ENCODE measurements around the gene SMIM10L2A.

Gene SMIM10L2A

DNA sequence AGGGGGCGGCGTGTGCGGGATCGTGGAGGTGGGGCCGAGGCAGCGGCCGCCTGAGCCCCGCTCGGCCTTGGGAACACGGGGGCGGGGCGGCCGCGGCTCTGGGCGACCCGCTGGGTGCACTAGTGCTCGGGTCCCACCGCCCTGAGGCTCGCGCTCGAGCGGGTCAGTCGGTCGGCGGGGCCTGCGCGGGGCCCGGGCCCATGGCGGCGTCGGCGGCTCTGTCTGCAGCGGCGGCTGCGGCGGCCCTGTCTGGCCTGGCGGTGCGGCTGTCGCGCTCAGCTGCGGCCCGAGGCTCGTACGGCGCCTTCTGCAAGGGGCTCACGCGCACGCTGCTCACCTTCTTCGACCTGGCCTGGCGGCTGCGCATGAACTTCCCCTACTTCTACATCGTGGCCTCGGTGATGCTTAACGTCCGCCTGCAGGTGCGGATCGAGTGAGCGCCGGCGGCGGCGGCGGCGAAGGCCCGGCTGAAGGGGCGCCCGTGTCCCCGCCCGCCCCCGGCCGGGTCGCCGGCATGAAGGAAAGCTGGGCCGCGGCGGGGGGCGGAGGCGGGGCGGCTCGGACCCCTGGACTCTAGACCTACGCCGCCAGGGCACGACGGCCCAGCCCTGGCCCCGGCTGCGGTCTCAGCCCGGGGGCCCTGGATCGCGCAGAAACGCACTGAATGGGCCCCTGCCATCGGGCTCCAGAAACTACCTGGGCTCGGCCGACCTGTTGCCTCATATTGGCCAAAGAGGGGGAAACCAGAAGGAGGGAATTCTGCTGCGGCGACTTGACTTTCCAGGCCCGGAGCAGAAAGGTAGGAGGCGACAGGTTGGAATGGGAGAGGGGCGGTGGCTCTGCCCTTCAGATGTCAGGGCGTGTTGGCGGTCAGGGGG lies at the start of gene SMIM10L2A:
Gene SMIM10L2A (plus strand): TSS at position 13 of the 878 bp plus-strand sequence. CDS start 188 bp downstream, at position 201.
- no peak for TF ChIP-seq NFIC (IDR thresholded peaks at IDR 0.05)
- TF ChIP-seq, protein P1, sequence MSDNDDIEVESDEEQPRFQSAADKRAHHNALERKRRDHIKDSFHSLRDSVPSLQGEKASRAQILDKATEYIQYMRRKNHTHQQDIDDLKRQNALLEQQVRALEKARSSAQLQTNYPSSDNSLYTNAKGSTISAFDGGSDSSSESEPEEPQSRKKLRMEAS (IDR thresholded peaks at IDR 0.05) = peak; percentile 11; the same call in 1 of the 2 replicates

DNA sequence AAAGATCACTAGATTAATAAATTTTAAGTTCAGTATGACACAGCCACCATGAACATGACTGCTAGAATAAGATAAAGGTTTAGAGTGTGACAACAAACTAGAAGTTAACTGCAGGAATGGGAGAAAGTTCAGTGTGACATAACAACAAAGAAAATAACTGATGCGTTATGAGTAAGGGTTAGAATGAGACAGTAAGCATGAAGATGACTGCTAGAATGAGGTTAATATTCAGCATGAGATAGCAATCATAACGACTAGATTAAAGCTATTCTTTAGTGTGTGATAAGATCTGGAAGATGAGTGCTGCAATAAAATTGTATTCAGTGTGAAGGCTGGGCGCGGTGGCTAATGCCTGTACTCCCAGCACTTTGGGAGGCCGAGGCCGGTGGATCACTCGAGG lies 48.4 kb upstream of the SMIM10L2A start:
- TF ChIP-seq FOXM1 (IDR thresholded peaks at IDR 0.05; ENCODE audit: borderline replicate concordance, low read depth) (no peak), EGR1 (IDR thresholded peaks at IDR 0.05) (no peak), ZBTB7A (IDR thresholded peaks at IDR 0.05; ENCODE audit: low read depth) (no peak), TEAD4 (IDR thresholded peaks at IDR 0.05) (no peak), CEBPB (IDR thresholded peaks at IDR 0.05) (no peak), YY1 (IDR thresholded peaks at IDR 0.05; ENCODE audit: low read depth) (no peak)
- TF ChIP-seq, protein P2, sequence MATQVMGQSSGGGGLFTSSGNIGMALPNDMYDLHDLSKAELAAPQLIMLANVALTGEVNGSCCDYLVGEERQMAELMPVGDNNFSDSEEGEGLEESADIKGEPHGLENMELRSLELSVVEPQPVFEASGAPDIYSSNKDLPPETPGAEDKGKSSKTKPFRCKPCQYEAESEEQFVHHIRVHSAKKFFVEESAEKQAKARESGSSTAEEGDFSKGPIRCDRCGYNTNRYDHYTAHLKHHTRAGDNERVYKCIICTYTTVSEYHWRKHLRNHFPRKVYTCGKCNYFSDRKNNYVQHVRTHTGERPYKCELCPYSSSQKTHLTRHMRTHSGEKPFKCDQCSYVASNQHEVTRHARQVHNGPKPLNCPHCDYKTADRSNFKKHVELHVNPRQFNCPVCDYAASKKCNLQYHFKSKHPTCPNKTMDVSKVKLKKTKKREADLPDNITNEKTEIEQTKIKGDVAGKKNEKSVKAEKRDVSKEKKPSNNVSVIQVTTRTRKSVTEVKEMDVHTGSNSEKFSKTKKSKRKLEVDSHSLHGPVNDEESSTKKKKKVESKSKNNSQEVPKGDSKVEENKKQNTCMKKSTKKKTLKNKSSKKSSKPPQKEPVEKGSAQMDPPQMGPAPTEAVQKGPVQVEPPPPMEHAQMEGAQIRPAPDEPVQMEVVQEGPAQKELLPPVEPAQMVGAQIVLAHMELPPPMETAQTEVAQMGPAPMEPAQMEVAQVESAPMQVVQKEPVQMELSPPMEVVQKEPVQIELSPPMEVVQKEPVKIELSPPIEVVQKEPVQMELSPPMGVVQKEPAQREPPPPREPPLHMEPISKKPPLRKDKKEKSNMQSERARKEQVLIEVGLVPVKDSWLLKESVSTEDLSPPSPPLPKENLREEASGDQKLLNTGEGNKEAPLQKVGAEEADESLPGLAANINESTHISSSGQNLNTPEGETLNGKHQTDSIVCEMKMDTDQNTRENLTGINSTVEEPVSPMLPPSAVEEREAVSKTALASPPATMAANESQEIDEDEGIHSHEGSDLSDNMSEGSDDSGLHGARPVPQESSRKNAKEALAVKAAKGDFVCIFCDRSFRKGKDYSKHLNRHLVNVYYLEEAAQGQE (IDR thresholded peaks at IDR 0.05; ENCODE audit: low read depth) = no peak
- TF ChIP-seq, protein P3, sequence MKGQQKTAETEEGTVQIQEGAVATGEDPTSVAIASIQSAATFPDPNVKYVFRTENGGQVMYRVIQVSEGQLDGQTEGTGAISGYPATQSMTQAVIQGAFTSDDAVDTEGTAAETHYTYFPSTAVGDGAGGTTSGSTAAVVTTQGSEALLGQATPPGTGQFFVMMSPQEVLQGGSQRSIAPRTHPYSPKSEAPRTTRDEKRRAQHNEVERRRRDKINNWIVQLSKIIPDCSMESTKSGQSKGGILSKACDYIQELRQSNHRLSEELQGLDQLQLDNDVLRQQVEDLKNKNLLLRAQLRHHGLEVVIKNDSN (IDR thresholded peaks at IDR 0.05) = no peak

DNA sequence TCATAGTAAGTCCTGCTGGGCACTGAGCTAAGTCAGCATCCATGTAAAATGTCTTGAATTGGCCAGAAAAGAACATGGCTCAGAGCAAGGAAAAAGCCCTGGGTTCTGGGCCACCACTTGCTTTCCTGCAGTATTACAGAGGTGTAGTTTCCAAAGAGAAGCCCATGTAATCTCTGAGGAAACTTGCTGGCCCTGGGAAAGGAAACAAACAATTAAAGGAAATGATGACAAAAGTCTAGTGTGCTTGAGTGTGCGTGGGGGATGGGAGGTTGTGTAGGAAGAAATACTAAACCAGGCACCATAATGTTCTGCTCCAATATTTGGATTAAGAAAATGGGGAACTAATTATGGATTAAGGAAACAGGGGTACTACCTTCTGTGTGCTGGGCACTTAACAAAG lies 39.5 kb upstream of the SMIM10L2A start:
- TF ChIP-seq NFIC (IDR thresholded peaks at IDR 0.05) = no peak
- no peak for TF ChIP-seq CREB1 (IDR thresholded peaks at IDR 0.05; ENCODE audit: low read depth)
- TF ChIP-seq, protein P1 (IDR thresholded peaks at IDR 0.05) = no peak
- no peak for TF ChIP-seq TCF12 (IDR thresholded peaks at IDR 0.05; ENCODE audit: low read depth)
- TF ChIP-seq YY1 (IDR thresholded peaks at IDR 0.05; ENCODE audit: low read depth) = no peak
- TF ChIP-seq, protein P2 (IDR thresholded peaks at IDR 0.05; ENCODE audit: low read depth) = no peak
- no peak for TF ChIP-seq EP300 (IDR thresholded peaks at IDR 0.05; ENCODE audit: borderline replicate concordance)
- TF ChIP-seq RAD21 (IDR thresholded peaks at IDR 0.05; ENCODE audit: low read depth) = no peak
- TF ChIP-seq CEBPB (IDR thresholded peaks at IDR 0.05) = no peak
- no peak for TF ChIP-seq TAF1 (IDR thresholded peaks at IDR 0.05; ENCODE audit: low read depth)
- TF ChIP-seq, protein P3 (IDR thresholded peaks at IDR 0.05) = no peak
- TF ChIP-seq ZBTB7A (IDR thresholded peaks at IDR 0.05; ENCODE audit: low read depth) = no peak
- TF ChIP-seq TEAD4 (IDR thresholded peaks at IDR 0.05) = no peak
- no peak for TF ChIP-seq FOXM1 (IDR thresholded peaks at IDR 0.05; ENCODE audit: borderline replicate concordance, low read depth)
- no peak for TF ChIP-seq EGR1 (IDR thresholded peaks at IDR 0.05)

DNA sequence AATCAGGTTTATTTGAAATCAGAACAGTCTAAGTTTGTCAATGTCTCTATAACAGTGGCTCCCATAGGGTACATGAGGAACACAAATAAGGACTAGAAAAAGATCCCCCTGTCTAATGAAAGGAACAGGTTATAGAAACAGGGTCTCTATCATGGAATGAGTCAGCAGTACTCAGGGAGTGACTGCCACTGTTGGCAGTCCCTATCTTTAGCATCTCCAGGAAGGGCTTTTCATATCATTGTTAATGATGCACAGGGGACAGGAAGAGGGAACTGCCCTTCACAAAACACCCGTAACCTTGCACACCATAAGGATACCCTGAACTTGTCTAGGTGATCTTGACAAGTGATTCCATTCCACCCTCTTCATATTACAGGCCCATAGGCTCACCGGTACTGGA lies 38.5 kb upstream of the SMIM10L2A start:
- TF ChIP-seq EGR1 (IDR thresholded peaks at IDR 0.05) (no peak), TCF12 (IDR thresholded peaks at IDR 0.05; ENCODE audit: low read depth) (no peak), RAD21 (IDR thresholded peaks at IDR 0.05; ENCODE audit: low read depth) (no peak), CREB1 (IDR thresholded peaks at IDR 0.05; ENCODE audit: low read depth) (no peak), NFIC (IDR thresholded peaks at IDR 0.05) (no peak), FOXM1 (IDR thresholded peaks at IDR 0.05; ENCODE audit: borderline replicate concordance, low read depth) (no peak), ZBTB7A (IDR thresholded peaks at IDR 0.05; ENCODE audit: low read depth) (no peak), TAF1 (IDR thresholded peaks at IDR 0.05; ENCODE audit: low read depth) (no peak), YY1 (IDR thresholded peaks at IDR 0.05; ENCODE audit: low read depth) (no peak), EP300 (IDR thresholded peaks at IDR 0.05; ENCODE audit: borderline replicate concordance) (no peak), CEBPB (IDR thresholded peaks at IDR 0.05) (no peak), TEAD4 (IDR thresholded peaks at IDR 0.05) (no peak)
- TF ChIP-seq, protein P2 (IDR thresholded peaks at IDR 0.05; ENCODE audit: low read depth) = no peak
- TF ChIP-seq, protein P1 (IDR thresholded peaks at IDR 0.05) = no peak
- TF ChIP-seq, protein P3 (IDR thresholded peaks at IDR 0.05) = no peak
